Lung (tissue), 12 donors: ENCODE measurements around the gene CDC42SE2. TPM values are rescaled to one million over a fixed set of nuclear protein-coding genes. Genes with fewer than 3 reads are reported as not detected.

Source experiments
- ATAC-seq: fragments of 200-7000 bp; cut with Tn5 transposase; one replicate; pipeline ENCODE4 v1.9.1; 2020; ENCODE audit warnings: moderate number of reproducible peaks; ENCODE audit not compliant: insufficient read depth, low FRiP score
- DNase-seq, 3 donors: peaks; one replicate each; pipeline ENCODE4 v3.0.0-alpha.2; 2013 to 2017
- H3K27ac ChIP-seq, 2 donors: one replicate each; pipeline ENCODE4 v1.5.1; 2013; ENCODE audit warnings: mild to moderate bottlenecking in 2 of 2, moderate library complexity in 2 of 2, control low read depth in 1 of 2, inconsistent platforms in 1 of 2, low read depth in 1 of 2, low read length in 1 of 2
- H3K27me3 ChIP-seq, 3 donors: one replicate each; pipeline ENCODE4 v1.5.1; 2013; ENCODE audit warnings: low read length in 2 of 3; ENCODE audit not compliant: control insufficient read depth in 3 of 3, insufficient read depth in 3 of 3
- H3K36me3 ChIP-seq, 4 donors: one replicate each; pipeline ENCODE4 v1.5.1; 2013; ENCODE audit warnings: low read length in 4 of 4, mild to moderate bottlenecking in 1 of 4, moderate library complexity in 1 of 4; ENCODE audit not compliant: control insufficient read depth in 4 of 4, insufficient read depth in 4 of 4
- H3K4me1 ChIP-seq, 5 donors: one replicate each; pipeline ENCODE4 v1.5.1; 2013; ENCODE audit warnings: low read length in 5 of 5, mild to moderate bottlenecking in 2 of 5, moderate library complexity in 1 of 5; ENCODE audit not compliant: control insufficient read depth in 5 of 5, insufficient read depth in 5 of 5
- H3K4me3 ChIP-seq: one replicate; pipeline ENCODE4 v1.5.1; 2013; ENCODE audit warnings: mild to moderate bottlenecking, control low read depth, moderate library complexity
- H3K9ac ChIP-seq, 2 donors: one replicate each; pipeline ENCODE4 v1.5.1; 2013; ENCODE audit warnings: low read length in 2 of 2, control low read depth in 1 of 2; ENCODE audit not compliant: insufficient read depth in 1 of 2
- H3K9me3 ChIP-seq, 4 donors: one replicate each; pipeline ENCODE4 v1.5.1; 2013; ENCODE audit warnings: low read length in 3 of 4, mild to moderate bottlenecking in 1 of 4, moderate library complexity in 1 of 4; ENCODE audit not compliant: control insufficient read depth in 4 of 4, insufficient read depth in 3 of 4
- CTCF ChIP-seq: IDR thresholded peaks from 2 replicates; pipeline ENCODE4 v1.5.1; 2012; ENCODE audit warnings: mild to moderate bottlenecking; ENCODE audit errors: control extremely low read depth, extremely low read depth
- WGBS, 2 donors: extraction: QIAGEN DNeasy Blood & Tissue Kit; methylation state at CpG; one replicate each; pipeline ENCODE4 v1.1.7; 2013; 5-methylcytosine and 5-hydroxymethylcytosine counted together
- polyA plus RNA-seq, 2 donors: library from polyadenylated mRNA; stranded (reverse); fragments of 200-250 nt; gene quantifications; one replicate each; pipeline ENCODE4 v1.2.1, GENCODE V29; 2013
- total RNA-seq, 2 donors: library from RNA; depleted of rRNA in 1 of 2; stranded (reverse); fragments of >200 nt in 1 of 2; gene quantifications; one replicate each; pipeline ENCODE4 v1.2.1, GENCODE V29; 2014 to 2021
- donor health status: control.
- donor health status: control.
- donor health status: Bipolar disorder and iron deficiency.
- donor health status: healthy.
- donor health status: DM: yes; HTN: yes; CAD: no.

Gene CDC42SE2
- total and polyA plus RNA-seq, 4 donors: 18.1 to 58.9 (median 28.4) TPM

DNA sequence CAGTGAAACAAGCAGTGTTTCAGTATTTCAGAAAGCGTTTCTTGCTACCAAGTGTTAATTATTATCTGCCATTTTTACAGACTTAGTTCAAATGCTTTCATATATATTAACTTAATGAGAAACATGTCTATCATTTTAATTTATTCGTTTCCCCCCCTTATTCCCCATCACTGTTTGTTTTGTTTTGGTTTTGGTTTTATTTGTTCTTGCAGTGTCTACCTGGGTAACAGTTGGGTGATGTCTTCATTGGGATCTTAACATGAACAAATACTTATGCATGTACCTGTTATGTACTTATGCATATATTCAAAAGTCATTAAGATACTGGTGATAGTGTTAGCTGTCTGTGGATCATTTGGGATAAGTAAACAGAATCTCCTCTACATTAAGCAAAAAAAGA lies 108.0 kb downstream of the CDC42SE2 start:
- 97 to 99% methylated on average over 2 of the region's 2 CpGs for WGBS, 2 donors
- Histone ChIP-seq H3K4me1 (peaks cover 0 to 4% (median 0%) of the 10 kb centered on the region in 5 donors), H3K27me3 (no peaks in the 10 kb centered on the region), H3K27ac (no peak overlapping the region), H3K9ac (no peak overlapping the region), H3K9me3 (no peaks in the 10 kb centered on the region), H3K36me3 (no peaks in the 10 kb centered on the region), H3K4me3 (no peak overlapping the region)
- DNase-seq (no peak), ATAC-seq (no peak)
- no peak for TF ChIP-seq CTCF

GRCh38 chr5:131373265-131373664 lies 109.4 kb downstream of the CDC42SE2 start:
- no peaks in the 10 kb centered on the region for H3K27me3 ChIP-seq
- no peaks in the 10 kb centered on the region for H3K36me3 ChIP-seq
- WGBS, 2 donors: 83 to 86% methylated on average over 5 of the region's 5 CpGs
- no peak for TF ChIP-seq CTCF
- no peak overlapping the region for H3K9ac ChIP-seq
- H3K4me1 ChIP-seq: peaks cover 0 to 6% (median 2%) of the 10 kb centered on the region in 5 donors
- ATAC-seq (no peak), DNase-seq (no peak)
- no peak overlapping the region for H3K27ac ChIP-seq
- H3K9me3 ChIP-seq: no peaks in the 10 kb centered on the region
- no peak overlapping the region for H3K4me3 ChIP-seq

- Histone ChIP-seq H3K9me3 (no peaks in the 10 kb centered on the region), H3K4me3 (no peak overlapping the region), H3K9ac (no peak overlapping the region), H3K27me3 (no peaks in the 10 kb centered on the region), H3K36me3 (no peaks in the 10 kb centered on the region), H3K4me1 (peaks cover 2 to 11% (median 4%) of the 10 kb centered on the region in 5 donors), H3K27ac (no peak overlapping the region)
- DNase-seq (no peak), ATAC-seq (no peak)
- 80 to 83% methylated on average over 2 of the region's 2 CpGs for WGBS, 2 donors
- no peak for TF ChIP-seq CTCF
Observed at GRCh38 chr5:131375351-131375750, 111.5 kb downstream of the CDC42SE2 start.

- no peak overlapping the region for H3K9ac ChIP-seq
- ATAC-seq (no peak), DNase-seq (no peak)
- H3K4me3 ChIP-seq: no peak overlapping the region
- 95 to 96% methylated on average over 6 of the region's 6 CpGs for WGBS, 2 donors
- no peaks in the 10 kb centered on the region for H3K27me3 ChIP-seq
- no peak overlapping the region for H3K27ac ChIP-seq
- no peaks in the 10 kb centered on the region for H3K36me3 ChIP-seq
- no peak for TF ChIP-seq CTCF
- peaks cover 0 to 11% (median 4%) of the 10 kb centered on the region in 5 donors for H3K4me1 ChIP-seq
- H3K9me3 ChIP-seq: no peaks in the 10 kb centered on the region
Observed at GRCh38 chr5:131377346-131377745, 113.5 kb downstream of the CDC42SE2 start.
